GM21717 (cell line): ENCODE data around the gene BEND2.
"Not testable (repeated sequence)": the region's sequence is repeated elsewhere in the genome, so short reads cannot be mapped to it uniquely, and the experiment has no call there.

Experiments
- ATAC-seq: cut with Tn5 transposase; IDR thresholded peaks from one replicate; pipeline ENCODE4 v1.9.1; 2021; ENCODE audit warnings: mild to moderate bottlenecking, moderate library complexity; ENCODE audit not compliant: unreplicated experiment

The BEND2 gene

GRCh38 chrX:18220786-18221185 lies at the start of gene BEND2:
TSS of gene BEND2 (minus strand) at chrX:18220886. CDS start at chrX:18220750, 136 bp downstream.
- no peak for ATAC-seq

- no peak for ATAC-seq
Measured at GRCh38 chrX:18255059-18255458, 34.4 kb upstream of the BEND2 start.

DNA sequence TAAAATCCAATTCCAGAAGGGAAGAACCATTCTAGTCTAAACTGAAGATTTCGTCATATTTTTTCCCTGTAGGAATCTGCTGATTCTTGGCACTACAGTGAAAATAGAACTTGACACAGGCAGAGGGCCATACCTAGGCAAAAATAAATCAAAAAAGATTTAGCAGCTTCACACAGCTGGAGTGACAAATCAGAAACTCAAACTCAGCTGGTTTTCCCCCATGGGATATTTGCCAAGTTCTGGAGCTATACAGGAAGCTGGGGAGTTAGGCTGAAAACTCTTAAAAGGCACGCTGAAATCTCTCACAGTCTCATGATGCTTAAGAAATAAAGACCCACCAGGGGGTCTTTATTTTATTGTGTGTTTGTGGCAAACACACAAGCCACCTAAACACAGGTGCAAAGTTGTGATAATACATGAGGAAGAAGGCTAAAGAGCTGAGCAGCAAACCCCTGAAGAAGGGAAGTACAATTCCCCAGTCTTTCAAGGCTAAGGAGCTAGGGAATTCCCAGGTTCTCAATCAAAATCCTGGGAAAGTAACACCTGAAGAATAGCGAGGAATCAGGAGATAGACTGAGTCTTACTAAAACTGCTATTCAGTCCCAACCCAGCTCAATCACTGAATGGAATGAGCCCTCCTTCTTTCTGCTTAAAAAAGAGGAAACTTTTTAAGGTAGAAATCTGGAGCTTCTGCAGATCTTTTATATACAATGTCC lies 32.1 kb upstream of the BEND2 start:
- ATAC-seq = no peak

DNA sequence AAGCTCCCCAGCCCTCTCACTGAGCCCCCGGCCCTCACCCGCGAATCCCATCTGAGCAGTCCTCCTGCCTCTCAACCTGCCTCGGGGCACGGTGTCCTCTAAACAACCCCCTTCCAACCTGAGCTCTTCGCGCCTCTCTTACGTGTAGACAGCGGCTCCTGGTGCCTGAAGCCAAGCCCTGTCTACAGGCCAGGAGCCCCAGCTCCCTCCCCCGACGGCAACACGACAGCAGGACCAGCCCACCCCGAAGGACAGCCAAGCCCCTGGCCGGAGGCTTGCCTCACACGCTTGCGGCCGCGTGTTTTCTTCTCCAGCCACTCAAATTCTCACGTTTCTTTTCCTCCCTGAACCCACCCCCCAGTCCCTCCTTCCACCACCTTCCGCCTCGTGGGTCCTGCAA lies 9.0 kb upstream of the BEND2 start:
- not testable (repeated sequence) for ATAC-seq

- no peak for ATAC-seq
Measured at GRCh38 chrX:18228069-18228468, 7.4 kb upstream of the BEND2 start.

DNA sequence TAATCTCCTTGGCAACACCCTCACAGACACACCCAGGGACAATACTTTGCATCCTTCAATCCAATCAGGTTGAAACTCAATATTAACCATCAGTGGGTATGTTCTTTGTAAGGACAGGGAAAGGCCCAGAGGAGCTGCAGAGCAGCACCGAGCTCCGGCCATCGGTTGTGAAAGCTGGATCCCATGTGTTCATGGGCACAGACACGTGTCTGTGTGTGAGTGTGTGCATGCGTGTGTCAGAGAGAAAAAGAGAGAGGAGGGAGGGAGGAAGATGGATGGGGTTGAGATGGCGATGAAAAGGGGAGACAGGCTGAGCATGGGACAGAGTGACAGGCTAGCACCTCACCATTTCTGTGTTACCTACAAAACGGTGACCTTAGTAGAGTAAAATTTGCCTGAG lies 6.8 kb upstream of the BEND2 start:
- ATAC-seq = no peak

GRCh38 chrX:18210470-18210869 lies 10.2 kb downstream of the BEND2 start:
- ATAC-seq = no peak

- ATAC-seq = no peak
Measured at GRCh38 chrX:18206657-18207056, 14.0 kb downstream of the BEND2 start.

DNA sequence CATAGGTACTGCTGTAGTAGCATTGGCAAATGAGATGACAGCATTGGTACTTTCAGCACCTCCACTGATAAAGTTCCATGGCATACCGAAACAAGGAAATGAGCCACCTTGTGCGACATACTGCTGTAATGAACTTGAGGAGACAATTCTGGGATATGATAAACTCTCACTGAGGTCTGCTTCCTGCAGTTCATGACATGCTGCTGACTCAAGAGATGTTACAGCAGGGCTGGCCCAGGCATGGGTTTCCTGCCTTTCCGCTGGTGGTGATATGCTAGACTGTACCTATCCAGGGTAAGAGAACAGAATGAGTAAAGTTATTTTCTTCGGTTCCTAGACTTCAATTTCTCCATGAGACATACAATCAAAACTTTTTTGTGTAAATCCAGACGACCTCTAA lies 17.1 kb downstream of the BEND2 start:
- ATAC-seq = no peak

DNA sequence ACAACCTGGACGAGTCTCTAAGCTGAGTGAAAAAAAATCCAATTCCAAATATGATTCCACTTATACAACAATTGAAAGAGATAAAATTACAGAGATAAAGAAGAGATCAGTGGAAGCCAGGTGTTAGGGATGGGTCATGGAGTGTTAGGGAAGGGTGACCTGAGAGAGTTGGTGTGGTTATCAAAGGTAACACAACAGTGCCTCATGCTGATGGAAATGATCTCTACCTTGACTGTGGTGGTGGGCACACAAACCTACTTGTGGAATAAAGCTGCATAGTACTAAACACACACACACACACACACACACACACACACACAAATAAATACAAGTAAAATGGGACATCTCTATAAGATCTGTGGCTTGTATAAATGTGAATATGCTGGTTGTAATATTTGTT lies 26.0 kb downstream of the BEND2 start:
- ATAC-seq = no peak

DNA sequence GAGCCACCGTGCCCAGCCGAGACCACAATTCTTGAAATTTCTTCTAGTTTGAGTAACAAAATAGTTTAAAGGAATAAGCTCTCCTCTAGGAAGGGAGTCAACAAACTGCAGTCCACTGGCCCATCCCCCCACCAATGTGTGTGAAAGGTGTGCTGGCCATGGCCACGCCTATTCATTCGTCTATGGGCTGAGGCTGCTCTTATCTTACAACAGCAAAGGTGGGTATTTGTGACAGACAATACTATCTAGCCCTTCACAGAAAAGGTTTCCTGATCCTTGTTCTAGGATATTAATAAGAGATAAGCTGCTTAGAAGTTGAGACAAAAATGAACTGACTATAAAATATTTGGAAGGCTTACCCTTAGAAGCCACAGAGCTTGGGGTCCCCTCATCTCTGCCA lies 41.2 kb downstream of the BEND2 start:
- ATAC-seq = no peak

GRCh38 chrX:18174971-18175370 lies 45.7 kb downstream of the BEND2 start:
- ATAC-seq = no peak

GRCh38 chrX:18174209-18174608 lies 46.5 kb downstream of the BEND2 start:
- ATAC-seq = no peak

GRCh38 chrX:18173494-18174180 lies 47.0 kb downstream of the BEND2 start:
- ATAC-seq = no peak

DNA sequence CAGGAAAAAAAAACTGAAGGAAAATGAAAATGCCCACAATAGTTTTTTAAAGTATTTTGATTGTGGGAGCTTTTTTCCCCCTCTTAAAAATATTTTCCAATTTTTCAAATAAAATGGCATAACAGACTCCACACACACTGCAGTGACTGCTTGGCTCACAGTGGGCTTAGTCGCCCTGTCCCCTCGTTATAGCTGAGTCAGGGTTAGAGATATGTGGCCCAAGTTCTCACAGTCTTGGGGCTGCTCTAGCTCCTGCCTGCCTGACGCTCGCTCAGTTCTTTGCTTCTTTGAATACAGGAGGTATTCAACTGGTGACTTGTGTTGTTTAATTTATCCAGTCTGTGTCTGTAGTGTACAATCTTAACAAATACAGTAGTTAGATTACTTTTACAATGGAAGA lies 47.7 kb downstream of the BEND2 start:
- ATAC-seq = no peak

DNA sequence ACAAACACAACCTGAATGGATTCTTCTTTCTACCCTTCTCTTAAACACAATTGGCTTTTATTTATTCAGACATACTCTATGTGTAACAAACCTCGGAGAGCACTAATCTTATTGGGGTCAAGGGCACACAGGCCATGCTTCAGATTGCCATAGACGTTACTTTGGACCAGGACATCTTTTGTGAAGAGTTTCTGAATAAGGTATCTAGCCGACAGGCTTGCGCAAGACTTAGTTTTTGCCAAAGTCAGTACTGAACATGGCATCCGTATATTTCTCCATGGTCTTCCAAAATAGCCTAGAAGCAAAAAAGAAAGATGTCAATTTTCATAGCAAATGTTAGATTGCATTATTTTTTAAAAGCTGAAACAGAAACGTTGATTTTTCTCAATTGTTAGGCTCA lies 49.8 kb downstream of the BEND2 start:
- no peak for ATAC-seq

GRCh38 chrX:18166068-18166467 lies 54.6 kb downstream of the BEND2 start:
- no peak for ATAC-seq

- ATAC-seq = no peak
Measured at GRCh38 chrX:18160369-18160768, 60.3 kb downstream of the BEND2 start.

DNA sequence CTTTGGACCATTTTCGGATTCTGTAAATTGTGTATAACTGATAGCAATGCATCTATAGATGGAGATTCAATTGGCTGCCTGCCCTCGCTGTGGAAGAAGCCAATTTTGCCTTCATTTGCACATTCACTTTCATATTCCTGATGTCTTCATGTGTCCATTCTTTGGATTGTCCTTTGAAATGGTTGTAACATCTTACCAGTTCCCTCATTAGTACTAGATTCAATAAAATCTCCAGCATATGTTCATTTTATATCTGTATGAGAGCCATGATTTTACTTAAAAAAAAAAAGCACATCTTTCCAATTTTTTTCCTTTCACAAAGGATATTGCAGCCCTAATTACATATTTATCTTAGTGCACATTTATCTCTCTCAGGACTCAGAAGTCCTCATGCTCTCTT lies 61.7 kb downstream of the BEND2 start:
- ATAC-seq = no peak

- ATAC-seq = no peak
Measured at GRCh38 chrX:18151649-18152048, 69.0 kb downstream of the BEND2 start.

GRCh38 chrX:18151157-18151556 lies 69.5 kb downstream of the BEND2 start:
- ATAC-seq = no peak

- ATAC-seq = no peak
Measured at GRCh38 chrX:18149454-18149853, 71.2 kb downstream of the BEND2 start.

GRCh38 chrX:18146954-18147353 lies 73.7 kb downstream of the BEND2 start:
- no peak for ATAC-seq
